Sigmoid colon (tissue), 7 donors: ENCODE results near the gene SLC15A1. TPM values are rescaled to one million over a fixed set of nuclear protein-coding genes. Genes with fewer than 3 reads are reported as not detected.

ENCODE experiments used
- DNase-seq: peaks from one replicate; pipeline ENCODE4 v3.0.0-alpha.2; 2019
- H3K27ac ChIP-seq, 4 donors: fragments of 200-600 bp; sonication (generic); one replicate each; pipeline ENCODE4 v1.5.1; 2016 to 2019; ENCODE audit warnings: mild to moderate bottlenecking in 1 of 4
- H3K27me3 ChIP-seq, 3 donors: fragments of 200-600 bp; sonication (generic); one replicate each; pipeline ENCODE4 v1.5.1; 2019; ENCODE audit warnings: mild to moderate bottlenecking in 1 of 3
- H3K36me3 ChIP-seq, 4 donors: fragments of 200-600 bp; sonication (generic); one replicate each; pipeline ENCODE4 v1.5.1; 2016 to 2019
- H3K4me1 ChIP-seq, 4 donors: fragments of 200-600 bp; sonication (generic); one replicate each; pipeline ENCODE4 v1.5.1; 2017 to 2019
- H3K4me3 ChIP-seq, 4 donors: fragments of 200-600 bp; sonication (generic); one replicate each; pipeline ENCODE4 v1.5.1; 2017 to 2019; ENCODE audit warnings: mild to moderate bottlenecking in 2 of 4, moderate library complexity in 1 of 4
- H3K9me3 ChIP-seq, 4 donors: fragments of 200-600 bp in 3 of 4; sonication (generic) in 3 of 4; one replicate each; pipeline versions ENCODE4 v1.5.1 to v1.6.1; 2013 to 2019
- CTCF ChIP-seq, 4 experiments: fragments of 450-650 bp in 3 of 4; fragments of 200-600 bp in 1 of 4; IDR thresholded peaks; one replicate each; pipeline ENCODE4 v1.5.1; 2016 to 2019; ENCODE audit warnings: antibody characterized with exemption in 4 of 4, mild to moderate bottlenecking in 3 of 4, moderate library complexity in 2 of 4
- EP300 ChIP-seq, 4 donors: sonication (generic); formaldehyde crosslinking; IDR thresholded peaks; one replicate each; pipeline ENCODE4 v1.6.1; 2017; ENCODE audit warnings: antibody characterized with exemption in 4 of 4
- POLR2A ChIP-seq, 2 donors: fragments of 450-650 bp; IDR thresholded peaks; one replicate each; pipeline ENCODE4 v1.6.1; 2016; ENCODE audit warnings: antibody characterized with exemption in 2 of 2, mild to moderate bottlenecking in 2 of 2, moderate library complexity in 2 of 2
- POLR2AphosphoS5 ChIP-seq, 4 donors: sonication (generic); formaldehyde crosslinking; IDR thresholded peaks; one replicate each; pipeline ENCODE4 v1.6.1; 2017; ENCODE audit warnings: antibody characterized with exemption in 4 of 4
- WGBS, 2 donors: extraction: QIAGEN DNeasy Blood & Tissue Kit; methylation state at CpG; one replicate each; pipeline ENCODE4 v1.1.7; 2013; 5-methylcytosine and 5-hydroxymethylcytosine counted together
- intact Hi-C: fragments of 100-400 bp; cut with DNase I; formaldehyde crosslinking; loops from one replicate; pipeline ENCODE4 v1.15.1; 2023
- polyA plus RNA-seq, 3 donors: library from polyadenylated mRNA; stranded (reverse); fragments of 200-250 nt; gene quantifications; one replicate each; pipeline ENCODE4 v1.2.3, GENCODE V29; 2013
- total RNA-seq, 4 donors: library from RNA; depleted of rRNA; stranded (reverse); fragments of >200 nt; gene quantifications; one replicate each; pipeline ENCODE4 v1.1.0, GENCODE V29; 2016
- donor health status: healthy with polysubstance abuse.
- donor health status: Bipolar disorder and iron deficiency.
- donor health status: healthy.

SLC15A1 gene
- total and polyA plus RNA-seq, 7 donors: under 0.01 to 11.1 (median 2.1) TPM; not detected in 2

GRCh38 chr13:98786023-98786422 lies 33.6 kb upstream of the SLC15A1 start:
- Histone ChIP-seq H3K27me3 (no peaks in the 10 kb centered on the region), H3K36me3 (no peaks in the 10 kb centered on the region), H3K4me3 (no peak overlapping the region), H3K9me3 (no peaks in the 10 kb centered on the region), H3K4me1 (no peaks in the 10 kb centered on the region), H3K27ac (no peak overlapping the region)
- WGBS, 2 donors: 74 to 79% methylated on average over 7 of the region's 7 CpGs
- TF ChIP-seq EP300 (IDR thresholded peaks at IDR 0.05): no peak
- no peak for TF ChIP-seq POLR2A (IDR thresholded peaks at IDR 0.05)
- no peak for DNase-seq
- intact Hi-C loops: no loop called here

GRCh38 chr13:98785405-98785804 lies 32.9 kb upstream of the SLC15A1 start:
- Histone ChIP-seq H3K36me3 (no peaks in the 10 kb centered on the region), H3K27me3 (no peaks in the 10 kb centered on the region), H3K27ac (no peak overlapping the region), H3K4me1 (no peaks in the 10 kb centered on the region), H3K9me3 (no peaks in the 10 kb centered on the region), H3K4me3 (no peak overlapping the region)
- 90 to 93% methylated on average over 10 of the region's 10 CpGs for WGBS, 2 donors
- no peak for DNase-seq
- TF ChIP-seq EP300 (IDR thresholded peaks at IDR 0.05) (no peak), CTCF (IDR thresholded peaks at IDR 0.05) (no peak), POLR2AphosphoS5 (IDR thresholded peaks at IDR 0.05) (no peak), POLR2A (IDR thresholded peaks at IDR 0.05) (no peak)
- intact Hi-C loops: no loop called here

- 53 to 80% methylated on average over 8 of the region's 8 CpGs for WGBS, 2 donors
- no peaks in the 10 kb centered on the region for H3K36me3 ChIP-seq
- H3K9me3 ChIP-seq: no peaks in the 10 kb centered on the region
- H3K4me3 ChIP-seq: no peak overlapping the region
- H3K4me1 ChIP-seq: no peaks in the 10 kb centered on the region
- no peaks in the 10 kb centered on the region for H3K27me3 ChIP-seq
- H3K27ac ChIP-seq: no peak overlapping the region
- intact Hi-C loops: no loop called here
- no peak for TF ChIP-seq POLR2AphosphoS5 (IDR thresholded peaks at IDR 0.05)
- no peak for TF ChIP-seq CTCF (IDR thresholded peaks at IDR 0.05)
- TF ChIP-seq POLR2A (IDR thresholded peaks at IDR 0.05): no peak
- TF ChIP-seq EP300 (IDR thresholded peaks at IDR 0.05): no peak
- no peak for DNase-seq
These were observed 32.2 kb upstream of the SLC15A1 start for GRCh38 chr13:98784666-98785065.

GRCh38 chr13:98783856-98784478 lies 31.5 kb upstream of the SLC15A1 start:
- no peak for DNase-seq
- 92% methylated on average over 12 of the region's 12 CpGs for WGBS, 2 donors

GRCh38 chr13:98782654-98783053 lies 30.2 kb upstream of the SLC15A1 start:
- Histone ChIP-seq H3K4me1 (no peaks in the 10 kb centered on the region), H3K36me3 (no peaks in the 10 kb centered on the region), H3K27me3 (no peaks in the 10 kb centered on the region), H3K27ac (no peak overlapping the region), H3K9me3 (no peaks in the 10 kb centered on the region), H3K4me3 (no peak overlapping the region)
- intact Hi-C loops: no loop called here
- TF ChIP-seq EP300 (IDR thresholded peaks at IDR 0.05) (no peak), POLR2A (IDR thresholded peaks at IDR 0.05) (no peak), CTCF (IDR thresholded peaks at IDR 0.05) (no peak), POLR2AphosphoS5 (IDR thresholded peaks at IDR 0.05) (no peak)
- 65 to 70% methylated on average over 5 of the region's 5 CpGs for WGBS, 2 donors
- no peak for DNase-seq

More at GRCh38 chr13:98783856-98784478, 31.5 kb upstream of the SLC15A1 start:
- TF ChIP-seq POLR2AphosphoS5 (IDR thresholded peaks at IDR 0.05): no peak
- TF ChIP-seq POLR2A (IDR thresholded peaks at IDR 0.05): no peak
- TF ChIP-seq CTCF (IDR thresholded peaks at IDR 0.05): no peak
- no peak for TF ChIP-seq EP300 (IDR thresholded peaks at IDR 0.05)
- no peaks in the 10 kb centered on the region for H3K9me3 ChIP-seq
- H3K4me1 ChIP-seq: no peaks in the 10 kb centered on the region
- intact Hi-C loops: no loop called here
- no peaks in the 10 kb centered on the region for H3K36me3 ChIP-seq
- no peaks in the 10 kb centered on the region for H3K27me3 ChIP-seq
- H3K4me3 ChIP-seq: no peak overlapping the region
- no peak overlapping the region for H3K27ac ChIP-seq
